Naive thymus-derived CD4-positive, alpha-beta T cell (primary cell): ENCODE results near the gene DGKE. TPM values are rescaled to one million over a fixed set of nuclear protein-coding genes. Genes with fewer than 3 reads are reported as not detected.
A peak's percentile ranks its signal among the peaks of the same experiment; 100 is the strongest.

Source experiments
- ATAC-seq: fragments of 150-1000 bp; cut with Tn5 transposase; 2 replicates; pipeline ENCODE4 v1.10.0; 2021; ENCODE audit warnings: mild to moderate bottlenecking, moderate library complexity
- CTCF ChIA-PET: fragments of 350-600 bp; sonication (Branson Sonifier 250); formaldehyde crosslinking; loops from one replicate; lab custom pipeline; 2021; ENCODE audit warnings: antibody characterized with exemption; lab: Charles Lee
- POLR2A ChIA-PET: fragments of 350-600 bp; sonication (Branson Sonifier 250); formaldehyde crosslinking; loops from one replicate; lab custom pipeline; 2021; ENCODE audit warnings: antibody characterized with exemption, inconsistent platforms; lab: Charles Lee
- DNase-seq, 9 donors: peaks; one replicate each; pipeline versions ENCODE4 v3.0.0 to v3.0.0-alpha.2; 2020 to 2022; ENCODE audit warnings: mixed read lengths in 1 of 9
- H3K27ac ChIP-seq: one replicate; pipeline ENCODE4 v1.7.0; 2013; ENCODE audit warnings: mild to moderate bottlenecking, low read depth, low read length, moderate library complexity
- H3K27me3 ChIP-seq, 2 donors: one replicate each; pipeline ENCODE4 v1.7.0; 2013; ENCODE audit warnings: low read length in 2 of 2, mild to moderate bottlenecking in 2 of 2, moderate library complexity in 2 of 2; ENCODE audit not compliant: control insufficient read depth in 2 of 2, insufficient read depth in 2 of 2
- H3K36me3 ChIP-seq, 3 experiments: 1 replicate in 2 of 3; 2 replicates in 1 of 3; pipeline ENCODE4 v1.7.0; 2013; ENCODE audit warnings: low read length in 3 of 3, mild to moderate bottlenecking in 3 of 3, moderate library complexity in 1 of 3; ENCODE audit not compliant: insufficient read depth in 3 of 3, control insufficient read depth in 2 of 3
- H3K4me1 ChIP-seq, 2 donors: one replicate each; pipeline ENCODE4 v1.7.0; 2013; ENCODE audit warnings: low read length in 2 of 2, mild to moderate bottlenecking in 2 of 2, moderate library complexity in 1 of 2; ENCODE audit not compliant: control insufficient read depth in 2 of 2, insufficient read depth in 2 of 2
- H3K4me3 ChIP-seq: 2 replicates; pipeline ENCODE4 v1.7.0; 2013; ENCODE audit warnings: mild to moderate bottlenecking, low read length
- H3K9me3 ChIP-seq, 3 experiments: 1 replicate in 2 of 3; 2 replicates in 1 of 3; pipeline ENCODE4 v1.7.0; 2013; ENCODE audit warnings: low read length in 3 of 3; ENCODE audit not compliant: control insufficient read depth in 2 of 3
- H3K27ac Mint-ChIP-seq, 9 donors: one replicate each; pipeline ENCODE4 v1.8.0; 2020 to 2022; ENCODE audit warnings: mixed read lengths in 9 of 9, mild to moderate bottlenecking in 8 of 9, moderate library complexity in 5 of 9, inconsistent platforms in 2 of 9
- H3K27me3 Mint-ChIP-seq, 5 donors: one replicate each; pipeline ENCODE4 v1.8.0; 2021 to 2022; ENCODE audit warnings: mixed read lengths in 5 of 5, mild to moderate bottlenecking in 1 of 5
- H3K36me3 Mint-ChIP-seq, 5 donors: one replicate each; pipeline ENCODE4 v1.8.0; 2020 to 2022; ENCODE audit warnings: mixed read lengths in 5 of 5, mild to moderate bottlenecking in 3 of 5, inconsistent platforms in 1 of 5
- H3K4me1 Mint-ChIP-seq, 7 donors: one replicate each; pipeline ENCODE4 v1.8.0; 2020 to 2022; ENCODE audit warnings: mixed read lengths in 7 of 7, mild to moderate bottlenecking in 3 of 7, inconsistent platforms in 1 of 7
- H3K4me3 Mint-ChIP-seq, 10 donors: one replicate each; pipeline ENCODE4 v1.8.0; 2020 to 2022; ENCODE audit warnings: mild to moderate bottlenecking in 10 of 10, mixed read lengths in 10 of 10, moderate library complexity in 6 of 10, inconsistent platforms in 2 of 10
- H3K9me3 Mint-ChIP-seq, 11 donors: one replicate each; pipeline ENCODE4 v1.8.0; 2020 to 2022; ENCODE audit warnings: mixed read lengths in 11 of 11, mild to moderate bottlenecking in 4 of 11, inconsistent platforms in 1 of 11, moderate library complexity in 1 of 11
- intact Hi-C, 2 donors: fragments of 100-400 bp; cut with micrococcal nuclease; formaldehyde crosslinking; loops; one replicate each; pipeline ENCODE4 v1.15.1; 2023
- polyA plus RNA-seq, 2 donors: library from polyadenylated mRNA; unstranded; fragments of 300-500 nt; fragmentation: Illumina TruSeq; gene quantifications; one replicate each; pipeline ENCODE4 v1.2.3, GENCODE V29; 2021
- total RNA-seq, 6 experiments: library from RNA in 5 of 6; stranded (reverse) in 5 of 6; gene quantifications; 1 replicate in 5 of 6; 2 replicates in 1 of 6; pipeline ENCODE4 v1.2.3 and lab custom pipeline; 2021 to 2026

The DGKE gene
- total and polyA plus RNA-seq, 7 experiments from 2014 or later: 5.0 to 39.2 (median 24.0) TPM

- DNase-seq (peak; percentile 53 to 76 (median 67)), ATAC-seq (peak; percentile 32)
- Mint-ChIP-seq H3K4me3 (peak overlapping the region; percentile 91 to 98 (median 95)), H3K27ac (peak overlapping the region; percentile 75 to 94 (median 92)), H3K9me3 (no peaks in the 10 kb centered on the region), H3K27me3 (no peaks in the 10 kb centered on the region), H3K36me3 (peaks cover 0 to 21% (median 17%) of the 10 kb centered on the region in 5 donors), H3K4me1 (peaks cover 35 to 75% (median 67%) of the 10 kb centered on the region in 7 donors)
- Histone ChIP-seq H3K4me3 (peak overlapping the region; percentile 91), H3K27ac (peak overlapping the region; percentile 85), H3K4me1 (peaks cover 41 to 42% of the 10 kb centered on the region in 2 donors), H3K9me3 (no peaks in the 10 kb centered on the region), H3K36me3 (peaks cover 0 to 6% (median 0%) of the 10 kb centered on the region in 3 experiments), H3K27me3 (no peaks in the 10 kb centered on the region)
- intact Hi-C loops: loop anchor here (1.0 to 10.0 kb wide), 13 partner anchors 33 to 1684 kb away; partner anchors contain the start of genes AKAP1 (in 1 of the 2), COIL (in 1 of the 2), HLF (in 1 of the 2) and MMD (in 1 of the 2)
- POLR2A ChIA-PET: interaction anchor here (0.7 to 4.9 kb wide), 13 partner anchors 9 to 241 kb away, joined by 3 to 30 read pairs (median 4); partner anchors contain the start of gene NOG
- CTCF ChIA-PET: interaction anchor here (0.9 to 1.9 kb wide), 4 partner anchors 12 to 127 kb away, joined by 3 to 9 read pairs (median 6); no protein-coding TSS in a partner anchor
These were observed 671 bp downstream of the DGKE start for GRCh38 chr17:56834380-56835263.

GRCh38 chr17:56835264-56835585 lies 1.3 kb downstream of the DGKE start:
- intact Hi-C loops: loop anchor here (2.0 to 10.0 kb wide), 5 partner anchors 242 to 1684 kb away; partner anchors contain the start of genes HLF (in 1 of the 2), MRPS23 (in 1 of the 2), NOG (in 1 of the 2) and SRSF1 (in 1 of the 2)
- peak overlapping the region; percentile 91 for H3K4me3 ChIP-seq
- ChIA-PET POLR2A (interaction anchor here (0.7 to 4.9 kb wide), 9 partner anchors 8 to 242 kb away, joined by 3 to 30 read pairs (median 4); partner anchors contain the start of gene NOG), CTCF (interaction anchor here (1.1 to 1.9 kb wide), 3 partner anchors 12 to 127 kb away, joined by 4 to 9 read pairs (median 7); no protein-coding TSS in a partner anchor)
- H3K36me3 ChIP-seq: peaks cover 0 to 6% (median 0%) of the 10 kb centered on the region in 3 experiments
- no peaks in the 10 kb centered on the region for H3K9me3 ChIP-seq
- H3K4me1 Mint-ChIP-seq: peaks cover 35 to 75% (median 67%) of the 10 kb centered on the region in 7 donors
- peak overlapping the region; percentile 75 to 94 (median 92) for H3K27ac Mint-ChIP-seq
- peaks cover 0 to 20% (median 17%) of the 10 kb centered on the region in 5 donors for H3K36me3 Mint-ChIP-seq
- no peaks in the 10 kb centered on the region for H3K27me3 Mint-ChIP-seq
- DNase-seq: no peak
- peak overlapping the region; percentile 85 for H3K27ac ChIP-seq
- ATAC-seq: no peak
- H3K4me3 Mint-ChIP-seq: peak overlapping the region; percentile 91 to 98 (median 95)
- H3K4me1 ChIP-seq: peaks cover 41 to 42% of the 10 kb centered on the region in 2 donors
- no peaks in the 10 kb centered on the region for H3K9me3 Mint-ChIP-seq
- H3K27me3 ChIP-seq: no peaks in the 10 kb centered on the region

DNA sequence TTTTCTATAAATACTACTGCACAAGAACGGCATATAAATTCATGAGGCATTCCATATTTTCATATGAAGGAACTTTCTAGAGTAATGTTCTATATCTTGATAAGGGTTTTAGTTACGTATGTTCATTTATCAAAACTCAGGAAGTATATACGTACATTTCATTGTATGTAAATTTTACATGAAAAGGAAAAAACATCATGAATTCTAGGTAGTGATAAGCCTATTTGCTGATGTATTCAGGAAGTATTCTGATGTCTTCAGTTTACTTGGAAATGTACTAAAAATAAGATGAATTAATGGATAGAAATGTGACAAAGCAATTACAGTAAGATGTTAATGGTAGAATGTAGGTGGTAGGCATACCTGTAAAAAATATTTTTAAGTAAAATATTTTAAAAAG lies 4.7 kb downstream of the DGKE start:
- no peak overlapping the region for H3K4me3 ChIP-seq
- ChIA-PET POLR2A (no interaction called here), CTCF (no interaction called here)
- Mint-ChIP-seq H3K4me3 (peak overlapping the region in 4 of 10 donors; percentile 16 to 64 (median 40)), H3K36me3 (peaks cover 0 to 25% (median 15%) of the 10 kb centered on the region in 5 donors), H3K27me3 (no peaks in the 10 kb centered on the region), H3K27ac (peak overlapping the region in 1 of 9 donors; percentile 28), H3K4me1 (peaks cover 23 to 54% (median 40%) of the 10 kb centered on the region in 7 donors), H3K9me3 (no peaks in the 10 kb centered on the region)
- H3K9me3 ChIP-seq: no peaks in the 10 kb centered on the region
- ATAC-seq (no peak), DNase-seq (no peak)
- peaks cover 27 to 29% of the 10 kb centered on the region in 2 donors for H3K4me1 ChIP-seq
- H3K27me3 ChIP-seq: no peaks in the 10 kb centered on the region
- peaks cover 0 to 6% (median 3%) of the 10 kb centered on the region in 3 experiments for H3K36me3 ChIP-seq
- intact Hi-C loops: loop anchor here (10.0 kb wide), 3 partner anchors 1016 to 1574 kb away; partner anchors contain the start of genes HLF (in 1 of the 2), MRPS23 (in 1 of the 2) and SRSF1 (in 1 of the 2)
- H3K27ac ChIP-seq: no peak overlapping the region

- ChIA-PET POLR2A (interaction anchor here (1.1 kb wide), 1 partner anchor 9 kb away, joined by 4 read pairs; the partner anchor contains the start of genes C17orf67 and DGKE), CTCF (interaction anchor here (1.0 kb wide), 1 partner anchor 23 kb away, joined by 4 read pairs; no protein-coding TSS in a partner anchor)
- H3K36me3 Mint-ChIP-seq: peaks cover 0 to 30% (median 18%) of the 10 kb centered on the region in 5 donors
- peaks cover 5 to 10% of the 10 kb centered on the region in 2 donors for H3K4me1 ChIP-seq
- DNase-seq (no peak), ATAC-seq (no peak)
- no peaks in the 10 kb centered on the region for H3K27me3 Mint-ChIP-seq
- no peak overlapping the region for H3K27ac Mint-ChIP-seq
- H3K27ac ChIP-seq: no peak overlapping the region
- intact Hi-C loops: no loop called here
- H3K4me3 ChIP-seq: no peak overlapping the region
- no peaks in the 10 kb centered on the region for H3K9me3 Mint-ChIP-seq
- H3K4me1 Mint-ChIP-seq: peaks cover 13 to 31% (median 19%) of the 10 kb centered on the region in 7 donors
- no peak overlapping the region for H3K4me3 Mint-ChIP-seq
- peaks cover 0 to 6% (median 0%) of the 10 kb centered on the region in 3 experiments for H3K36me3 ChIP-seq
- H3K27me3 ChIP-seq: no peaks in the 10 kb centered on the region
- no peaks in the 10 kb centered on the region for H3K9me3 ChIP-seq
These were observed 8.6 kb downstream of the DGKE start for GRCh38 chr17:56842577-56842976.

DNA sequence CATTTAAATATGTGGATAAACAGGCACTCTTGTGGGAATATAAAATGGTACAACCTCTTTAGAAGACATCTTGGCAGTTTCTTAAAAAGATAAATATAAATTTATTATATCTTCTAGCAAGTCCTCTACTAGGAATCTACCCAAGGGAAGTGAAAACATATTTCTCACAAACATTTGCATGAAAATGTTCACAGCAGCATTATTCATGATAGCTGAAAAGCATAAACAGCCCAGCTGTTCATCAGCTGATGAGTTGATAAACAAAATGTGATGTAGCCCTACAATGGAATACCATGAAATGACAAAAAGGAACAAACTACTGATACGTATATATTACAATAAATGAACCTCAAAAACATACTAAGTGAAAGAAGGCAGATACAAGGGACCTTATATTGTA lies 12.0 kb downstream of the DGKE start:
- Mint-ChIP-seq H3K36me3 (peaks cover 12 to 38% (median 32%) of the 10 kb centered on the region in 5 donors), H3K4me1 (peaks cover 4 to 20% (median 7%) of the 10 kb centered on the region in 7 donors), H3K27me3 (no peaks in the 10 kb centered on the region), H3K9me3 (no peaks in the 10 kb centered on the region), H3K27ac (no peak overlapping the region), H3K4me3 (no peak overlapping the region)
- H3K4me3 ChIP-seq: no peak overlapping the region
- ATAC-seq (no peak), DNase-seq (no peak)
- intact Hi-C loops: no loop called here
- ChIA-PET POLR2A (interaction anchor here (1.0 kb wide), 1 partner anchor 10 kb away, joined by 3 read pairs; no protein-coding TSS in a partner anchor), CTCF (no interaction called here)
- no peak overlapping the region for H3K27ac ChIP-seq
- H3K27me3 ChIP-seq: no peaks in the 10 kb centered on the region
- peaks cover 0 to 16% (median 8%) of the 10 kb centered on the region in 3 experiments for H3K36me3 ChIP-seq
- H3K9me3 ChIP-seq: no peaks in the 10 kb centered on the region
- no peaks in the 10 kb centered on the region for H3K4me1 ChIP-seq

DNA sequence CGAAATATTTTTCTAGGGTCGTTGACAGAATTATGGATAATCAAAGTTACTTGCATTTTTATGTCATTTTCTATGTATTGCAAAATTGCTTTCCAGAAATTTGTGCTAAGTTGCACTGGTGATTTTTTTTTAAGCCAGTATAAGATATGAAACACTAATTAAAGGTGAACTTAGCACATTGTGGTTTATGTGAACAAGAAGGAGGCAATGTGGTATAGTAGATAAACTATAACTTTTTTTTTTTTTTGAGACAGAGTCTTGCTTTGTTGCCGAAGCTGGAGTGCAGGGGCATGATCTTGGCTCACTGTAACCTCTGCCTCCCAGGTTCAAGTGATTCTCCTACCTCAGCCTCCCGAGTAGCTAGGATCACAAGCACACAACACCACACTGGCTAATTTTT lies 13.2 kb downstream of the DGKE start:
- Histone ChIP-seq H3K4me3 (no peak overlapping the region), H3K36me3 (peaks cover 0 to 23% (median 8%) of the 10 kb centered on the region in 3 experiments), H3K27ac (no peak overlapping the region), H3K27me3 (no peaks in the 10 kb centered on the region), H3K4me1 (no peaks in the 10 kb centered on the region), H3K9me3 (no peaks in the 10 kb centered on the region)
- POLR2A ChIA-PET: no interaction called here
- ATAC-seq: no peak
- DNase-seq: no peak
- intact Hi-C loops: no loop called here
- Mint-ChIP-seq H3K4me1 (peaks cover 4 to 28% (median 12%) of the 10 kb centered on the region in 7 donors), H3K36me3 (peaks cover 18 to 47% (median 41%) of the 10 kb centered on the region in 5 donors), H3K9me3 (peaks cover 0 to 1% (median 0%) of the 10 kb centered on the region in 11 donors), H3K4me3 (no peak overlapping the region), H3K27ac (no peak overlapping the region), H3K27me3 (no peaks in the 10 kb centered on the region)
- CTCF ChIA-PET: no interaction called here
